ENCODE measurements around the gene OR4D1. TPM values are rescaled to one million over a fixed set of nuclear protein-coding genes. Genes with fewer than 3 reads are reported as not detected.

Gene OR4D1
- total and polyA plus RNA-seq, 2 of the 13 experiments (the other 11 are each of a cell fraction or from before 2014, with no cell fraction given), result not detected

DNA sequence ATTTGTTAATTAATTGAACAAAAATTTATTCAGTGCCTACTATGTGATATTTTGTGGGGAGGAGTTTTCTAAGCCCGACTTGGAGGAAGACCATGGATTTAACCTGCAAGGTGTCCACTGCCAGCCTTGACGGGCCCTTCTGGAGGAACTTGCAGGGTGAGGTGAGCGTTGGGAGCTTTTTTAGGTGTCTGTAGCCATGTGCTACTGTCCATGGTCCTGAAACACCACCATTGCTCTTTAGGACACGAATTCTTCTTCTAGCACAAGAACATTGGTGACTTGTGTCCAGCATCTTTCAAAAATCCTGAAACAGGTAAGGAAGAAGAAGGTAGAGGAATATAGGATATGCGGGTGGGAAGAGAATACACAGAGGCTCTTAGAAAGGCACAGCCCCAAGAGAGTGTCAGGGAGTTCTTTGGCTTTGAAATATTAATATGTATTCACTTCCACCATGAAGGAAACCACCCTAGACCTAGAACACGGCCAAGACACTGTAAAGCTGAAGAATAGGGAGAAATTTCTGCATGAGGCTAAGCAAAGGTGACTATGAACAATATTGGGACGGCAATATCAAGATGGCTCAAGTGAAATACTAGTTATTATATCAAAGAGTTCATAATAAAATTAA is 27.9 kb upstream of the OR4D1 start (continued):
- TF ChIP-seq TSC22D2 (CRISPR knock-in tag; IDR thresholded peaks at IDR 0.05; ENCODE audit: borderline replicate concordance), result peak; percentile 94
- TF ChIP-seq ELF4 (CRISPR knock-in tag; IDR thresholded peaks at IDR 0.05; ENCODE audit: borderline replicate concordance), result no peak
- peak; percentile 83 for TF ChIP-seq KMT2B (CRISPR knock-in tag; IDR thresholded peaks at IDR 0.05)
- no peak for TF ChIP-seq HNF4A (CRISPR knock-in tag; IDR thresholded peaks at IDR 0.05)
- TF ChIP-seq RARA (CRISPR knock-in tag; IDR thresholded peaks at IDR 0.05), result peak; percentile 62
- TF ChIP-seq, protein P1, sequence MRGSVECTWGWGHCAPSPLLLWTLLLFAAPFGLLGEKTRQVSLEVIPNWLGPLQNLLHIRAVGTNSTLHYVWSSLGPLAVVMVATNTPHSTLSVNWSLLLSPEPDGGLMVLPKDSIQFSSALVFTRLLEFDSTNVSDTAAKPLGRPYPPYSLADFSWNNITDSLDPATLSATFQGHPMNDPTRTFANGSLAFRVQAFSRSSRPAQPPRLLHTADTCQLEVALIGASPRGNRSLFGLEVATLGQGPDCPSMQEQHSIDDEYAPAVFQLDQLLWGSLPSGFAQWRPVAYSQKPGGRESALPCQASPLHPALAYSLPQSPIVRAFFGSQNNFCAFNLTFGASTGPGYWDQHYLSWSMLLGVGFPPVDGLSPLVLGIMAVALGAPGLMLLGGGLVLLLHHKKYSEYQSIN (CRISPR knock-in tag; IDR thresholded peaks at IDR 0.05; ENCODE audit: borderline replicate concordance), result no peak
- no peak for TF ChIP-seq MEIS2 (CRISPR knock-in tag; IDR thresholded peaks at IDR 0.05)
- no peak for TF ChIP-seq CBX1 (IDR thresholded peaks at IDR 0.05; ENCODE audit: low read depth)
- TF ChIP-seq, protein P2, sequence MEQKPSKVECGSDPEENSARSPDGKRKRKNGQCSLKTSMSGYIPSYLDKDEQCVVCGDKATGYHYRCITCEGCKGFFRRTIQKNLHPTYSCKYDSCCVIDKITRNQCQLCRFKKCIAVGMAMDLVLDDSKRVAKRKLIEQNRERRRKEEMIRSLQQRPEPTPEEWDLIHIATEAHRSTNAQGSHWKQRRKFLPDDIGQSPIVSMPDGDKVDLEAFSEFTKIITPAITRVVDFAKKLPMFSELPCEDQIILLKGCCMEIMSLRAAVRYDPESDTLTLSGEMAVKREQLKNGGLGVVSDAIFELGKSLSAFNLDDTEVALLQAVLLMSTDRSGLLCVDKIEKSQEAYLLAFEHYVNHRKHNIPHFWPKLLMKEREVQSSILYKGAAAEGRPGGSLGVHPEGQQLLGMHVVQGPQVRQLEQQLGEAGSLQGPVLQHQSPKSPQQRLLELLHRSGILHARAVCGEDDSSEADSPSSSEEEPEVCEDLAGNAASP (CRISPR knock-in tag; IDR thresholded peaks at IDR 0.05; ENCODE audit: borderline replicate concordance), result peak; percentile 75; the same call in 1 of the 2 replicates
- TF ChIP-seq ZBTB1 (CRISPR knock-in tag; IDR thresholded peaks at IDR 0.05; ENCODE audit: borderline replicate concordance), result no peak
- peak; percentile 62; the same call in 1 of the 2 replicates for TF ChIP-seq MEF2D (CRISPR knock-in tag; IDR thresholded peaks at IDR 0.05)
- TF ChIP-seq ZNF883 (CRISPR knock-in tag; IDR thresholded peaks at IDR 0.05; ENCODE audit: not compliant biosample characterization), result no peak
- TF ChIP-seq, protein P3, sequence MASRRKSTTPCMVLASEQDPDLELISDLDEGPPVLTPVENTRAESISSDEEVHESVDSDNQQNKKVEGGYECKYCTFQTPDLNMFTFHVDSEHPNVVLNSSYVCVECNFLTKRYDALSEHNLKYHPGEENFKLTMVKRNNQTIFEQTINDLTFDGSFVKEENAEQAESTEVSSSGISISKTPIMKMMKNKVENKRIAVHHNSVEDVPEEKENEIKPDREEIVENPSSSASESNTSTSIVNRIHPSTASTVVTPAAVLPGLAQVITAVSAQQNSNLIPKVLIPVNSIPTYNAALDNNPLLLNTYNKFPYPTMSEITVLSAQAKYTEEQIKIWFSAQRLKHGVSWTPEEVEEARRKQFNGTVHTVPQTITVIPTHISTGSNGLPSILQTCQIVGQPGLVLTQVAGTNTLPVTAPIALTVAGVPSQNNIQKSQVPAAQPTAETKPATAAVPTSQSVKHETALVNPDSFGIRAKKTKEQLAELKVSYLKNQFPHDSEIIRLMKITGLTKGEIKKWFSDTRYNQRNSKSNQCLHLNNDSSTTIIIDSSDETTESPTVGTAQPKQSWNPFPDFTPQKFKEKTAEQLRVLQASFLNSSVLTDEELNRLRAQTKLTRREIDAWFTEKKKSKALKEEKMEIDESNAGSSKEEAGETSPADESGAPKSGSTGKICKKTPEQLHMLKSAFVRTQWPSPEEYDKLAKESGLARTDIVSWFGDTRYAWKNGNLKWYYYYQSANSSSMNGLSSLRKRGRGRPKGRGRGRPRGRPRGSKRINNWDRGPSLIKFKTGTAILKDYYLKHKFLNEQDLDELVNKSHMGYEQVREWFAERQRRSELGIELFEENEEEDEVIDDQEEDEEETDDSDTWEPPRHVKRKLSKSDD (CRISPR knock-in tag; IDR thresholded peaks at IDR 0.05; ENCODE audit: low read depth), result no peak
- peak; percentile 81 for TF ChIP-seq ZNF564 (CRISPR knock-in tag; IDR thresholded peaks at IDR 0.05)
- no peak for TF ChIP-seq HOXA3 (CRISPR knock-in tag; IDR thresholded peaks at IDR 0.05)
- 0 out of 2 replicates have a peak, but pooled peaks have one; percentile 70 for TF ChIP-seq ZSCAN12 (CRISPR knock-in tag; IDR thresholded peaks at IDR 0.05)
- peak; percentile 37; the same call in 1 of the 2 replicates for TF ChIP-seq KLF12 (CRISPR knock-in tag; IDR thresholded peaks at IDR 0.05; ENCODE audit: borderline replicate concordance)
- TF ChIP-seq HIVEP1 (CRISPR knock-in tag; IDR thresholded peaks at IDR 0.05), result no peak
- peak; percentile 61; the same call in 1 of the 2 replicates for TF ChIP-seq ZNF329 (CRISPR knock-in tag; IDR thresholded peaks at IDR 0.05; ENCODE audit: low read depth)
- TF ChIP-seq PPARG (CRISPR knock-in tag; conservative IDR thresholded peaks at IDR 0.05), result peak; percentile 79
- TF ChIP-seq ZNF205 (CRISPR knock-in tag; IDR thresholded peaks at IDR 0.05), result 0 out of 2 replicates have a peak, but pooled peaks have one; percentile 43
- TF ChIP-seq FOXO1 (CRISPR knock-in tag; IDR thresholded peaks at IDR 0.05), result 0 out of 2 replicates have a peak, but pooled peaks have one; percentile 28
- TF ChIP-seq ZNF780A (CRISPR knock-in tag; IDR thresholded peaks at IDR 0.05), result no peak
- TF ChIP-seq HDAC2 (CRISPR knock-in tag; IDR thresholded peaks at IDR 0.05), result peak; percentile 73; the same call in 1 of the 2 replicates
- TF ChIP-seq MLLT10 (CRISPR knock-in tag; IDR thresholded peaks at IDR 0.05), result no peak
- peak; percentile 38; the same call in 1 of the 2 replicates for TF ChIP-seq ZSCAN21 (CRISPR knock-in tag; IDR thresholded peaks at IDR 0.05; ENCODE audit: borderline replicate concordance)
- no peak for TF ChIP-seq TEAD3 (CRISPR knock-in tag; optimal IDR thresholded peaks at IDR 0.05; ENCODE audit: borderline replicate concordance)
- TF ChIP-seq TAF1 (CRISPR knock-in tag; IDR thresholded peaks at IDR 0.05), result no peak

All from HepG2 (cell line).